ENCODE results near the gene BOD1.

DNA sequence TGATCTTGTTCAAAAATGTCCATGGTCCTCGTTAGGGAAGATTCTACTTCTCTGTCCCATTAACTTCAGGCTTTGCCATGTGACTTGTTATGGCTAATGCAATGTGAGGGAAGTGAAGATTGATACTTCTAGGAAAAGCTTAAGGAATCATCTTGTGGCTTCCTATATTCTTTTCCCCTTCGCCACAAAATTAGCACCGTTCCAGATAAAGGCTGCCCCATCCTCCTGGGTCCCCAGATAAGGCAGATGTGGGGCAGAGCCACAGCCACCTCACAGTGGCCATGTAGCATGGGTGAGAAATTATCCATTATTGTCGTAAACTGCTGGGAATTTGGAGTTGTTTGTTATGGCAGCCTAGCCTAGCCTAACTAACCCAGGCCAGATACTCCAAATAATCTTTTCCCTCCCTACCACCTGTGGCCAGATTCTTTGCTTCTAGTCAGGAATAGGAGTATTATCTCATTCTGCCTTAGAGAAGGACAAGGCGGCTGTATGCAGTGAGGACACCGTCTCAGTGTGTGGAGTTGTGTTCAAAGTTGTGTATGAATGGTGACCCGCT, 31.9 kb upstream of the BOD1 start:
- no peak for TF ChIP-seq POLR2AphosphoS5 (IDR thresholded peaks at IDR 0.05; ENCODE audit: borderline replicate concordance, low read depth, low read length)
- no peak for TF ChIP-seq EZH2 (IDR thresholded peaks at IDR 0.05)

All from SK-N-MC (cell line).